PC-3 (cell line): Measurements from ENCODE around the gene KLK13.

Experiments
- EZH2 ChIP-seq: fragments of 300-600 bp; sonication (generic); IDR thresholded peaks from one replicate; pipeline ENCODE4 v1.6.1; 2017; ENCODE audit warnings: antibody characterized with exemption, mild to moderate bottlenecking, low read length; ENCODE audit not compliant: unreplicated experiment
- EZH2phosphoT487 ChIP-seq: fragments of 300-600 bp; sonication (generic); IDR thresholded peaks from 2 replicates; pipeline ENCODE4 v1.6.1; 2018; ENCODE audit warnings: mild to moderate bottlenecking, antibody characterized with exemption, low read length, borderline replicate concordance
- TF ChIP-seq, protein P1 (sequence below): fragments of 300-600 bp; sonication (generic); conservative IDR thresholded peaks from 2 replicates; pipeline ENCODE4 v1.5.1; 2017; ENCODE audit warnings: antibody characterized with exemption, low read depth, mild to moderate bottlenecking, low read length

DNA sequence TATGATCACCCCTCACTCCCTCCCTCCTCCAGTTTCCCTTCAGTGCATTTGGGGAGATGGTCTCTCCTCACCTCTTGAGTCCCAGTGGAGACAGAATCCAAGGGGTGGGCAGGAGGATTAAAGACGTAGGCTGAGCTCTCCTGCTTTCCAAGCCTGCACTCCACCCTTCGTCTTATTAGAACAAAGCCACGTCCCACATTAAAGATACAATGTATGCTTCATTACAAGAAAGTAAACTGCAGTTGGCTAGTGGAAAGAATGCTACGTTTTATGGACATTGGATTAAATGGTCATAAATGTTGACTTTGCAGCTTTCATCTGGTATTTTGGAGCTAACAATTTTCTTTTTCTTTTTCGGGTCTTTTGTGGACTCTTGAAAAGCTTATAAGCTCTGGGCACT lies 37.0 kb downstream of the KLK13 start:
- TF ChIP-seq, protein P1, sequence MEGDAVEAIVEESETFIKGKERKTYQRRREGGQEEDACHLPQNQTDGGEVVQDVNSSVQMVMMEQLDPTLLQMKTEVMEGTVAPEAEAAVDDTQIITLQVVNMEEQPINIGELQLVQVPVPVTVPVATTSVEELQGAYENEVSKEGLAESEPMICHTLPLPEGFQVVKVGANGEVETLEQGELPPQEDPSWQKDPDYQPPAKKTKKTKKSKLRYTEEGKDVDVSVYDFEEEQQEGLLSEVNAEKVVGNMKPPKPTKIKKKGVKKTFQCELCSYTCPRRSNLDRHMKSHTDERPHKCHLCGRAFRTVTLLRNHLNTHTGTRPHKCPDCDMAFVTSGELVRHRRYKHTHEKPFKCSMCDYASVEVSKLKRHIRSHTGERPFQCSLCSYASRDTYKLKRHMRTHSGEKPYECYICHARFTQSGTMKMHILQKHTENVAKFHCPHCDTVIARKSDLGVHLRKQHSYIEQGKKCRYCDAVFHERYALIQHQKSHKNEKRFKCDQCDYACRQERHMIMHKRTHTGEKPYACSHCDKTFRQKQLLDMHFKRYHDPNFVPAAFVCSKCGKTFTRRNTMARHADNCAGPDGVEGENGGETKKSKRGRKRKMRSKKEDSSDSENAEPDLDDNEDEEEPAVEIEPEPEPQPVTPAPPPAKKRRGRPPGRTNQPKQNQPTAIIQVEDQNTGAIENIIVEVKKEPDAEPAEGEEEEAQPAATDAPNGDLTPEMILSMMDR: no peak
- TF ChIP-seq EZH2: no peak
- TF ChIP-seq EZH2phosphoT487: no peak
